K562 (cell line): ENCODE results near the gene PGPEP1. TPM values are rescaled to one million over a fixed set of nuclear protein-coding genes. Genes with fewer than 3 reads are reported as not detected.

ENCODE experiments used
- ATAC-seq: fragments of 200-7000 bp; cut with Tn5 transposase; 3 replicates; pipeline ENCODE4 v1.9.1; 2020; ENCODE audit warnings: moderate library complexity
- BruUV-seq: library from RNA; stranded (reverse); fragments of 400-500 nt; replicated peaks from 2 replicates; lab custom pipeline; 2021; lab: Mats Ljungman, UMichigan
- CTCF ChIA-PET: fragments of 300-600 bp; formaldehyde crosslinking; extraction: SDS; loops from one replicate; lab custom pipeline; 2021; ENCODE audit warnings: low intra/inter-chr PET ratio; lab: Yijun Ruan, JAX
- POLR2A ChIA-PET: fragments of 300-600, 350-650 bp; sonication (Branson Sonifier 250); formaldehyde crosslinking; extraction: SDS; loops from one replicate; lab custom pipeline; 2021; ENCODE audit warnings: antibody characterized with exemption, inconsistent platforms; lab: Yijun Ruan, JAX
- DNase-seq, 4 experiments: peaks; one replicate each; pipeline versions ENCODE4 v3.0.0 to v3.0.0-alpha.2; 2011 to 2018; ENCODE audit warnings: low spot score in 3 of 4, mixed read lengths in 3 of 4; ENCODE audit errors: extremely low read depth in 1 of 4
- FAIRE-seq: peaks from 2 replicates; lab custom pipeline; 2011; peaks lifted over from hg19 to GRCh38; lab: Jason Lieb, UNC
- H2AFZ ChIP-seq: 2 replicates; pipeline ENCODE4 v1.6.0; 2011; ENCODE audit warnings: low read depth, low read length, control low read depth, inconsistent platforms
- H3K27ac ChIP-seq: fragments of 200-600 bp; 3 replicates; pipeline ENCODE4 v1.8.0; 2011; ENCODE audit warnings: low read depth, mild to moderate bottlenecking, control low read depth, inconsistent platforms, low read length, moderate library complexity, mixed read lengths; ENCODE audit errors: extremely low read depth
- H3K27me3 ChIP-seq, 2 experiments: fragments of 300-600 bp in 1 of 2; 2 replicates in 1 of 2; 3 replicates in 1 of 2; pipeline versions ENCODE4 v1.6.0 to v1.8.0; 2011; ENCODE audit warnings: inconsistent platforms in 2 of 2, low read length in 2 of 2, mild to moderate bottlenecking in 1 of 2, mixed read lengths in 1 of 2, moderate library complexity in 1 of 2; ENCODE audit not compliant: control insufficient read depth in 2 of 2, insufficient read depth in 2 of 2
- H3K36me3 ChIP-seq: fragments of 300-600 bp; 3 replicates; pipeline ENCODE4 v1.8.0; 2011; ENCODE audit warnings: mild to moderate bottlenecking, low read length, inconsistent platforms; ENCODE audit not compliant: control insufficient read depth, insufficient read depth
- H3K4me1 ChIP-seq, 2 experiments: fragments of 200-600 bp in 1 of 2; replicated peaks in 1 of 2; 2 replicates in 1 of 2; 3 replicates in 1 of 2; pipeline versions ENCODE4 v1.5.1 to v1.8.0; 2011; ENCODE audit warnings: inconsistent platforms in 2 of 2, low read length in 2 of 2, mild to moderate bottlenecking in 1 of 2, mixed read lengths in 1 of 2, moderate library complexity in 1 of 2; ENCODE audit not compliant: control insufficient read depth in 2 of 2, insufficient read depth in 2 of 2
- H3K4me2 ChIP-seq: 2 replicates; pipeline ENCODE4 v1.6.1; 2011; ENCODE audit warnings: low read length, control low read depth, inconsistent platforms, mixed read lengths; ENCODE audit not compliant: insufficient read depth
- H3K4me3 ChIP-seq: fragments of 200-600 bp; sonication (generic), shearing (Covaris generic); 2 replicates; pipeline ENCODE4 v1.5.1; 2016; ENCODE audit warnings: control low read depth, inconsistent platforms
- H3K79me2 ChIP-seq: fragments of 200-600 bp; 3 replicates; pipeline ENCODE4 v1.8.0; 2011; ENCODE audit warnings: low read length, inconsistent platforms; ENCODE audit not compliant: control insufficient read depth, insufficient read depth
- H3K9ac ChIP-seq, 2 experiments: 2 replicates each; pipeline versions ENCODE4 v1.6.0 to v1.6.1; 2011; ENCODE audit warnings: low read depth in 2 of 2, low read length in 2 of 2, control low read depth in 1 of 2, inconsistent platforms in 1 of 2, mild to moderate bottlenecking in 1 of 2, mixed read lengths in 1 of 2; ENCODE audit not compliant: insufficient read depth in 1 of 2
- H3K9me1 ChIP-seq: one replicate; pipeline ENCODE4 v1.6.0; 2011; ENCODE audit warnings: inconsistent platforms, mild to moderate bottlenecking, low read length, moderate library complexity; ENCODE audit not compliant: control insufficient read depth, insufficient read depth
- H3K9me3 ChIP-seq: replicated peaks from 2 replicates; pipeline ENCODE4 v1.5.1; 2011; ENCODE audit warnings: low read depth, low read length, inconsistent platforms; ENCODE audit not compliant: control insufficient read depth, insufficient read depth
- H4K20me1 ChIP-seq: replicated peaks from 2 replicates; pipeline ENCODE4 v1.6.1; 2011; ENCODE audit warnings: low read length, inconsistent platforms, mixed read lengths; ENCODE audit not compliant: control insufficient read depth, insufficient read depth
- KDM1A ChIP-seq, 2 experiments: fragments of 450-650 bp; IDR thresholded peaks; 2 replicates each; pipeline ENCODE4 v1.6.1; 2016; ENCODE audit warnings: mild to moderate bottlenecking in 2 of 2
- RBM25 ChIP-seq: fragments of 200-400 bp; formaldehyde crosslinking; IDR thresholded peaks from 2 replicates; pipeline ENCODE4 v1.6.1; 2018; ENCODE audit warnings: low read length, low read depth, moderate library complexity; ENCODE audit not compliant: severe bottlenecking
- ZBTB11 ChIP-seq, 3 experiments: fragments of 200-800 bp in 1 of 3; fragments of 250-450 bp in 1 of 3; fragments of 450-650 bp in 1 of 3; sonication (Bioruptor Pico) in 1 of 3; sonication (Bioruptor generic) in 1 of 3; formaldehyde crosslinking in 1 of 3; IDR thresholded peaks; 2 replicates each; pipeline versions ENCODE4 v1.6.1 to v1.8.0; 2016 to 2022; ENCODE audit warnings: mild to moderate bottlenecking in 2 of 3, missing genetic modification characterization in 2 of 3, missing compliant biosample characterization in 1 of 3, moderate library complexity in 1 of 3
- ZFP36 ChIP-seq: fragments of 150-350 bp; IDR thresholded peaks from 2 replicates; pipeline ENCODE4 v1.6.1; 2018; ENCODE audit warnings: low read length, low read depth; ENCODE audit not compliant: partially characterized antibody
- ZNF121 ChIP-seq: sonication (generic); formaldehyde crosslinking; conservative IDR thresholded peaks from 2 replicates; pipeline ENCODE4 v1.8.0; 2022; ENCODE audit warnings: missing genetic modification reagents
- ZNF146 ChIP-seq: IDR thresholded peaks from one replicate; pipeline ENCODE4 v1.6.1; 2018; ENCODE audit warnings: missing compliant biosample characterization; ENCODE audit not compliant: unreplicated experiment
- WGBS: fragments of 100-300 bp; shearing (Covaris generic); methylation state at CpG from one replicate; pipeline ENCODE4 v1.1.6; 2016; ENCODE audit warnings: low coverage, mixed read lengths; ENCODE audit not compliant: insufficient coverage; ENCODE audit errors: missing lambda C conversion rate; 5-methylcytosine and 5-hydroxymethylcytosine counted together
- in situ Hi-C: fragments of 300-500 bp; cut with MboI; formaldehyde crosslinking; loops from 4 replicates; pipeline ENCODE4 v1.15.0; 2018; ENCODE audit warnings: inconsistent platforms, mixed read lengths
- intact Hi-C: fragments of 100-400 bp; cut with micrococcal nuclease; formaldehyde crosslinking; loops from 2 replicates; pipeline ENCODE4 v1.14.2; 2022
- polyA plus RNA-seq, 8 experiments: library from polyadenylated mRNA; depleted of rRNA in 4 of 8; stranded (reverse) in 5 of 8; unstranded in 3 of 8; fragments of >200 nt; fragmentation: Nextera tagmentation in 2 of 8; fragmentation: Illumina TruSeq in 1 of 8; extraction: Ambion mirVana in 2 of 8; extraction: Trizol in 1 of 8; gene quantifications; 2 replicates each; pipeline versions ENCODE4 v1.2.1 to v1.2.3, GENCODE V29; 2011 to 2014; ENCODE audit warnings: inconsistent platforms in 1 of 8, missing spikeins in 1 of 8
- total RNA-seq, 7 experiments: library from RNA; depleted of rRNA in 6 of 7; stranded (reverse); fragments of >200 nt in 6 of 7; fragmentation: Illumina TruSeq in 2 of 7; extraction: Trizol in 2 of 7; gene quantifications; 2 replicates each; pipeline versions ENCODE4 v1.2.1 to v1.2.3, GENCODE V29; 2011 to 2021; ENCODE audit warnings: low replicate concordance in 1 of 7

The PGPEP1 gene
- total and polyA plus RNA-seq, 9 of the 15 experiments (the other 6 are each of a cell fraction or from before 2014, with no cell fraction given) = 10.0 to 69.6 (median 33.5) TPM

- Histone ChIP-seq H3K27ac (no peak overlapping the region), H2AFZ (no peak overlapping the region), H3K9me3 (no peaks in the 10 kb centered on the region), H4K20me1 (no peaks in the 10 kb centered on the region), H3K27me3 (no peaks in the 10 kb centered on the region), H3K4me3 (no peak overlapping the region), H3K9me1 (no peaks in the 10 kb centered on the region), H3K36me3 (peaks cover 38% of the 10 kb centered on the region), H3K79me2 (peaks cover 11% of the 10 kb centered on the region; the same call in 2 of the 3 replicates), H3K4me2 (no peak overlapping the region), H3K9ac (no peak overlapping the region), H3K4me1 (no peaks in the 10 kb centered on the region)
- DNase-seq (no peak), FAIRE-seq (no peak), ATAC-seq (no peak)
- no peak for TF ChIP-seq KDM1A (IDR thresholded peaks at IDR 0.05)
- TF ChIP-seq ZNF146 (CRISPR knock-in tag) = peak; percentile 98
- peak; percentile 27 for TF ChIP-seq RBM25
- in situ Hi-C loops (no loop called here), intact Hi-C loops (no loop called here)
- POLR2A ChIA-PET = interaction anchor here (1.9 to 2.8 kb wide), 2 partner anchors 38 to 40 kb away, joined by 4 to 14 read pairs; no protein-coding TSS in a partner anchor
- CTCF ChIA-PET = interaction anchor here (0.6 kb wide), 1 partner anchor 22 kb away, joined by 3 read pairs; no protein-coding TSS in a partner anchor
- BruUV-seq = TSS peak; percentile 42
- WGBS = 74% methylated on average over 8 of the region's 9 CpGs
Observed at GRCh38 chr19:18350490-18350889, 10.1 kb downstream of the PGPEP1 start.

DNA sequence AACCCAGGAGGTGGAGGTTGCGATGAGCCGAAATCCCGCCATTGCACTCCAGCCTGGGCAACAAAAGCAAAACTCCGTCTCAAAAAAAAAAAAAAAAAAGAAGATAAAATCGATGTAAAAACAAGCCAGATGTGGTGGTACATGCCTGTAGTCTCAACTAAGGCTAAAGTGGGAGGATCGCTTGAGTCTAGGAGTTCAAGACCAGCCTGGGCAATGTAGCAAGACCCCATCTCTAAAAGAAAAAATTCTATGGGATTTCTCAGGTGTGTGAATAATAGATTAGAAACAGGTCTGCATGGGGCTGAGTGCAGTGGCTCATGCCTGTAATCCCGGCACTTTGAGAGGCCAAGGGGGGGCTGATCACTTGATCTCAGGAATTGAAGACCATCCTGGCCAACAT, 11.1 kb downstream of the PGPEP1 start:
- Histone ChIP-seq H3K4me3 (no peak overlapping the region), H2AFZ (no peak overlapping the region), H3K79me2 (peaks cover 11% of the 10 kb centered on the region; the same call in 2 of the 3 replicates), H3K9me1 (no peaks in the 10 kb centered on the region), H3K9ac (no peak overlapping the region), H3K4me1 (no peaks in the 10 kb centered on the region), H3K27ac (no peak overlapping the region), H4K20me1 (no peaks in the 10 kb centered on the region), H3K4me2 (no peak overlapping the region), H3K9me3 (no peaks in the 10 kb centered on the region), H3K36me3 (peaks cover 43% of the 10 kb centered on the region), H3K27me3 (no peaks in the 10 kb centered on the region)
- intact Hi-C loops = no loop called here
- no peak for ATAC-seq
- DNase-seq = no peak
- in situ Hi-C loops = no loop called here
- CTCF ChIA-PET = no interaction called here
- peak; percentile 82 for TF ChIP-seq ZNF121
- TF ChIP-seq ZFP36 = no peak
- TF ChIP-seq ZBTB11 (CRISPR knock-in tag; IDR thresholded peaks at IDR 0.05) = no peak
- POLR2A ChIA-PET = no interaction called here
- FAIRE-seq = no peak
- WGBS = 90% methylated on average over 6 of the region's 7 CpGs
- BruUV-seq = no TSS peak
